ENCODE measurements around the gene RASAL1.
A peak's percentile ranks its signal among the peaks of the same experiment; 100 is the strongest.

Gene RASAL1

GRCh38 chr12:113098441-113099028 is 37.0 kb downstream of the RASAL1 start:
- DNase-seq (ENCODE audit: extremely low read depth in 1 of 2, low read depth in 1 of 2) = peak; percentile 47 to 61

GRCh38 chr12:113097716-113098440 is 37.7 kb downstream of the RASAL1 start:
- DNase-seq (ENCODE audit: extremely low read depth in 1 of 2, low read depth in 1 of 2) = no peak

GRCh38 chr12:113096675-113097461 is 38.7 kb downstream of the RASAL1 start:
- no peak for DNase-seq (ENCODE audit: extremely low read depth in 1 of 2, low read depth in 1 of 2)

- no peak for DNase-seq (ENCODE audit: extremely low read depth in 1 of 2, low read depth in 1 of 2)
Measured at GRCh38 chr12:113095405-113095804, 40.2 kb downstream of the RASAL1 start.

GRCh38 chr12:113094738-113095137 is 40.8 kb downstream of the RASAL1 start:
- DNase-seq (ENCODE audit: extremely low read depth in 1 of 2, low read depth in 1 of 2) = no peak

- no peak for DNase-seq (ENCODE audit: extremely low read depth in 1 of 2, low read depth in 1 of 2)
Measured at GRCh38 chr12:113093409-113094101, 42.0 kb downstream of the RASAL1 start.

GRCh38 chr12:113092607-113093408 is 42.8 kb downstream of the RASAL1 start:
- no peak for DNase-seq (ENCODE audit: extremely low read depth in 1 of 2, low read depth in 1 of 2)

GRCh38 chr12:113091506-113091905 is 44.1 kb downstream of the RASAL1 start:
- DNase-seq (ENCODE audit: extremely low read depth in 1 of 2, low read depth in 1 of 2) = no peak

- no peak for DNase-seq (ENCODE audit: extremely low read depth in 1 of 2, low read depth in 1 of 2)
Measured at GRCh38 chr12:113090740-113091139, 44.8 kb downstream of the RASAL1 start.

- DNase-seq (ENCODE audit: extremely low read depth in 1 of 2, low read depth in 1 of 2) = no peak
Measured at GRCh38 chr12:113089839-113090238, 45.7 kb downstream of the RASAL1 start.

- peak; percentile 30 to 57 for DNase-seq (ENCODE audit: extremely low read depth in 1 of 2, low read depth in 1 of 2)
Measured at GRCh38 chr12:113088971-113089756, 46.4 kb downstream of the RASAL1 start.

GRCh38 chr12:113088037-113088436 is 47.5 kb downstream of the RASAL1 start:
- no peak for DNase-seq (ENCODE audit: extremely low read depth in 1 of 2, low read depth in 1 of 2)

GRCh38 chr12:113087193-113087592 is 48.4 kb downstream of the RASAL1 start:
- no peak for DNase-seq (ENCODE audit: extremely low read depth in 1 of 2, low read depth in 1 of 2)

- DNase-seq (ENCODE audit: extremely low read depth in 1 of 2, low read depth in 1 of 2) = peak in 1 of 2 donors; percentile 22
Measured at GRCh38 chr12:113086249-113087164, 49.1 kb downstream of the RASAL1 start.

GRCh38 chr12:113083863-113084435 is 51.6 kb downstream of the RASAL1 start:
- no peak for DNase-seq (ENCODE audit: extremely low read depth in 1 of 2, low read depth in 1 of 2)

- no peak for DNase-seq (ENCODE audit: extremely low read depth in 1 of 2, low read depth in 1 of 2)
Measured at GRCh38 chr12:113082486-113083148, 52.9 kb downstream of the RASAL1 start.

GRCh38 chr12:113081873-113082272 is 53.7 kb downstream of the RASAL1 start:
- no peak for DNase-seq (ENCODE audit: extremely low read depth in 1 of 2, low read depth in 1 of 2)

GRCh38 chr12:113077859-113078255 is 57.7 kb downstream of the RASAL1 start:
- no peak for DNase-seq (ENCODE audit: extremely low read depth in 1 of 2, low read depth in 1 of 2)

Data from stimulated activated CD8-positive, alpha-beta memory T cell treated with anti-CD3 and anti-CD28 coated beads, Interleukin-7, amount 100 ng/mL, for 48 hours (primary cell).